ENCODE results near the gene ATG4C.

DNA sequence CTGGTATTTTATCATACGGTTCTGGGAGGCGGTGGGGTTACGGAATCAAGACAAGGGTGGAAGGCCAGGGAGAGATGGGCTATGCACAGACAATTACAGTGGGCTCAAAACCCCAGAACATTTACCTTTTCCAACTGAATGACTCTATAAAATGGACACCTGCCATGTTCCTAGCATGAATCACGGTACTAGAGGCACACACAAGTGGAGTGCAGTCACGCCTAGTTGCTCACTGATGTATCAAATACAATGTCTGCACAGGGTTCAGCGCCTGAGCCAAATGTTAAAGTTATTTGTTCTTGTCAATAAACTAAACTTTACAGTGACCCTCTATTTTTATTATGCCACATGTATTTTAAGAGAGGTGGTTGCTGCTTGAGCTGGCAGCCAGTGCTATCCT lies 121.4 kb downstream of the ATG4C start:
- TF ChIP-seq CEBPB (IDR thresholded peaks at IDR 0.05) (no peak), CTCF (IDR thresholded peaks at IDR 0.05) (no peak), KDM5A (IDR thresholded peaks at IDR 0.05) (no peak)
